ENCODE data around the gene GMDS.

- TF ChIP-seq, protein P1, sequence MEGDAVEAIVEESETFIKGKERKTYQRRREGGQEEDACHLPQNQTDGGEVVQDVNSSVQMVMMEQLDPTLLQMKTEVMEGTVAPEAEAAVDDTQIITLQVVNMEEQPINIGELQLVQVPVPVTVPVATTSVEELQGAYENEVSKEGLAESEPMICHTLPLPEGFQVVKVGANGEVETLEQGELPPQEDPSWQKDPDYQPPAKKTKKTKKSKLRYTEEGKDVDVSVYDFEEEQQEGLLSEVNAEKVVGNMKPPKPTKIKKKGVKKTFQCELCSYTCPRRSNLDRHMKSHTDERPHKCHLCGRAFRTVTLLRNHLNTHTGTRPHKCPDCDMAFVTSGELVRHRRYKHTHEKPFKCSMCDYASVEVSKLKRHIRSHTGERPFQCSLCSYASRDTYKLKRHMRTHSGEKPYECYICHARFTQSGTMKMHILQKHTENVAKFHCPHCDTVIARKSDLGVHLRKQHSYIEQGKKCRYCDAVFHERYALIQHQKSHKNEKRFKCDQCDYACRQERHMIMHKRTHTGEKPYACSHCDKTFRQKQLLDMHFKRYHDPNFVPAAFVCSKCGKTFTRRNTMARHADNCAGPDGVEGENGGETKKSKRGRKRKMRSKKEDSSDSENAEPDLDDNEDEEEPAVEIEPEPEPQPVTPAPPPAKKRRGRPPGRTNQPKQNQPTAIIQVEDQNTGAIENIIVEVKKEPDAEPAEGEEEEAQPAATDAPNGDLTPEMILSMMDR (conservative IDR thresholded peaks at IDR 0.05 in 1 of 2, IDR thresholded peaks at IDR 0.05 in 1 of 2; ENCODE audit: low read depth in 1 of 2, low read length in 2 of 2): no peak
- no peak for TF ChIP-seq EZH2 (IDR thresholded peaks at IDR 0.05; ENCODE audit: low read length, missing control alignments)
These were observed 537.3 kb downstream of the GMDS start for GRCh38 chr6:1708122-1708521.

Data from fibroblast of lung (primary cell).